Left ventricle myocardium superior (tissue), 1 donor: ENCODE results near the gene AFF4. TPM values are rescaled to one million over a fixed set of nuclear protein-coding genes. Genes with fewer than 3 reads are reported as not detected.
"Not testable (repeated sequence)": the region's sequence is repeated elsewhere in the genome, so short reads cannot be mapped to it uniquely, and the experiment has no call there.

Source experiments
- ATAC-seq: fragments of 200-7000 bp; cut with Tn5 transposase; one replicate; pipeline ENCODE4 v1.9.1; 2020; ENCODE audit warnings: mild to moderate bottlenecking, moderate library complexity
- DNase-seq: peaks from one replicate; pipeline ENCODE4 v3.0.0-alpha.2; 2020
- intact Hi-C: fragments of 100-400 bp; cut with micrococcal nuclease; formaldehyde crosslinking; loops from one replicate; pipeline ENCODE4 v1.11.0; 2022
- total RNA-seq: library from RNA; stranded (reverse); fragmentation: NEBNext Ultra II Directional; extraction: Animal tissue kit (Norgen Biotek cat#: 25700); gene quantifications from one replicate; pipeline ENCODE4 v1.2.1, GENCODE V29; 2021
- donor health status: DM: no; HTN: yes; CAD: no; lungs with severe emphysema.

The AFF4 gene
- total RNA-seq, 1 donor from 2014 or later: 33.0 TPM

DNA sequence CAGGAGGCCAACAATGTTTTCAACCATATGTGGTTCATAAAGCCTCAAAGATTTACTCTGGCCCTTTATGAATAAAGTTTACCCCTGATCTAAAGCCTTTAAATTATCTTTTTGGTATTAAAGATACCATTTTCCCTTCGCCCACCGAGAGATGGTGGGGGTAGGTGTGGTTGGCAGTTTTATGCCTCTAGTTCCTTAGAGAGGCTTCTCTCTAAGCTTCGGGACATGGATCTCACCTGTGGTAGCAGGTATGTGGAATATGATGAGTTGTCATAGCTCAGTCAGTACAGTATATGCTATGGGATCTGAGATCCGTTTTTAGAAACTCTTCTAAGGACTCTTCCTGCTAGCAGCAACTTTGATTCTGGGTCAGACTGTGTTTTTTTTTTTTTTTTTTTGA is 94.7 kb downstream of the AFF4 start:
- DNase-seq (no peak), ATAC-seq (no peak)
- intact Hi-C loops: no loop called here

DNA sequence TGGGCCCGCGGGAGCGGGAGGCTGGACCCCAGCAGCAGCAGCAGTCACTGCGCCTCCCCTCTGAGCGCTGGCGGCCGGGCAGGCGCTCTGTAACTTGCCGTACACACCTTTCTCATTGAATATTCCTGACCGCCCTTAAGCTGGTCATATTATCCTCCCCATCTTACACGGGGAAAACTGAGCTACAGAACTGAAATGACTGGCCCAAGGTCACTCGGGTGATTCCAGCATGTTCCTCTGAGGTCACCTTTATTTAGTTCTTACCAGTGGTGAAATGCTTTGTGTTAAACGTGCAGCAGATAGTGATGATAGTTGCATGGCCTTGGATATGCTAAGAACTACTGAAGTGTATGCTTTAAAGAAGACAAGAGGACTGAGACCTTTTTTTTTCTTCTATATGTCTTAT is 96.4 kb downstream of the AFF4 start:
- DNase-seq: no peak
- intact Hi-C loops: no loop called here
- no peak for ATAC-seq

DNA sequence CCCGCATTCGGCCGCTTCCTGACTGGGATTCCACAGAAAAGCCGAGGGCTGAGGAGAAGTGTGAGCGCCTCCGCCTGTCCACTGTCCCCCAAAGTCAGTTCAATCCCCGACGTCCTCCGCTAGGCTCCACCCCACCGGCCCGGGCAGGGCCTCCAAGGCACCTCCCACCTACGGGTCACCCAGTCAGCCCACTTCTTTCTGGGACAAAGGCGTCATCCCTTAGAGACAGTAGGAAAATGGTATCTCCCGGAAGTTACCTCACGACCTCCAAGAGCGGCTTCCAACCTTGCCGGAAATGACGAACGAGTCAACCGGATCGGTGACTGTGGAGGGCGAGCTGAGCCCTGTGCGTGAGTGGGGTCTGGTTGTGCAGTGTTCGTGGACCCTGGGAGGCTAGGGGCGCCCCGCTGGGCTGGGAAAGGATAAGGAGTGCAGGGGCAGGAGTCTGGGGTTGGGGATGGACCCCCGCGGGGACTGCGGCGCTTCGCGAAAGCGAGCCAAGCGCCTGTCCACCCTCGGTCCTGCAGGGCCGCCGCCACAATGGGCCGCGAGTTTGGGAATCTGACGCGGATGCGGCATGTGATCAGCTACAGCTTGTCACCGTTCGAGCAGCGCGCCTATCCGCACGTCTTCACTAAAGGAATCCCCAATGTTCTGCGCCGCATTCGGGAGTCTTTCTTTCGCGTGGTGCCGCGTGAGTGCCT is 96.9 kb downstream of the AFF4 start, which contains the start of the genes GDF9 and UQCRQ:
Gene GDF9 (minus strand): TSS at position 128 of the 704 bp plus-strand sequence. CDS start 1,936 bp downstream, outside the sequence.
Gene UQCRQ (plus strand): TSS at position 301 of the 704 bp plus-strand sequence. CDS start 240 bp downstream, at position 541.
- peak; percentile 99 for ATAC-seq
- intact Hi-C loops: no loop called here
- peak; percentile 95 for DNase-seq

DNA sequence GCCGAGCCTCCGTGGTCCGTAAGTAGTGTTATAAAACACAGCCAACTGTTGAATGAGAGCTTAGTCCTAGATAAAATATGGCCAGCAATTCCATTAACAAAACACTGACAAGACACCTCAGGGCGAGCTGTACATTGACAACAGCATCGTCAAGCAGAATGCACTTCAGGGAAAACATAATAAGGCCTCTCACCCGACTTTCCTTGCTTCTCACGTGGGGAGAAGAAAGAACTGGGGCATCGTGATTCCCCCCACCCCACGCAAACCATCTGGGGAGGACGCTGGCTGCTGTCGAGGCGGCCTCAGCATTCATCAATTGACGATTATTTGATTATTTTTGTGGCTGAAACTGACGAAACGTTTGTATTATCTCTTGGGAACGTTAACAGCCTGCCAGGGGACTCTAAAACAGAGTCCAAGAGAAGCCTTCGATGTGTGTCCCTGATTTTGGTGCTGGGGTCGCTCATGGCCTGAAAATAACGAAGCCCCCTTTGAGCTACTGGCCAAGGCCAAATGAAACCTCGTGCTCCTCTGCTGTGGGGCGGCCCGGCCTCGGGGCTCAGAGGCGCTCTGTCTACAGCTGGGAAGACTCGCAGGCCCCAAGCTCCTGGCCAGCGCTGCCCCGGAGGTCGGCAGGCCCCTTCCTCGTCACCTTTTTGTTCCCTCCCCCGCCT is 97.6 kb downstream of the AFF4 start:
- DNase-seq (no peak), ATAC-seq (peak; percentile 59)
- intact Hi-C loops: no loop called here

DNA sequence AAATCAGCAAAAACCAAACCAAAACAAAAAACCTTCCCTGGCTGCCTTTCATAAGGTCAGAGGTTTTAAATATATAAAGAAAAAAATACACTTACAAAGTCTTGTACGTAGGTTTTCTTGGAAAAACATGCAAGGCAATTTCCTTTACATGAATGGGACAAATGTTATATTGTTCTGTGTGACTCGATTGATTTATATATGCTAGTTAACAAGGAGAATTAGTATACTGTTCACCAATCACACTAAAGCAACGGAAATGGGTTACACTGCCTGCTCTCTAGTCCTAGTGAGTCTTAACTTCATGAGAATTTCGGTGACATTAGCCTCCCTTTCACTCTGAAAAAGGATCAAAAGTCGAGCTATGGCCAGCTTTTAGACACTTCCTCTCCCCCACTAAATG is 102.7 kb downstream of the AFF4 start:
- ATAC-seq: no peak
- intact Hi-C loops: no loop called here
- no peak for DNase-seq

DNA sequence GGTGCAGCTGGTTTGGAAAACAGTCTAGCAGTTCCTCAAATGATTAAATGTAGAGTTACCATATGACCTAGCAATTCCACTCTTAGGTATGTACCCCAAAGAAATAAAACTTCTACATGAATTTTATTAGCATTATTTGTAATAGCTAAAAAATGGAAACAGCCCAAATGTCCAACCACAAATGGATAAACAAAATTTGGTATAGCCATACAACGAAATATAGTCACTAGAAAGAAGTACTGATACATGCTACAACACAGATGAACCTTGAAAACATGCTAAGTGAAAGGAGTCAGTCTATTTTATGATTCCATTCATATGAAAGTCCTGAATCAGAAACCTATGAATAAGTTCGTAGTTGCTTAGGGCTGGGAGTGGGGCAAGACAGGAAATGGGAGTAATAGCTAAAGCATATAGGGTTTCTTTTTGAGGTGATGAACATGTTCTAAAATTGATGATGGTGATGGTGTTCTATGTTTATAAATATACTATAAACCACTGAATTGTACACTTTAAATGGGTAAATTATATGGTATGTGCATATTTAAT is 103.5 kb downstream of the AFF4 start:
- intact Hi-C loops: no loop called here
- ATAC-seq: no peak
- no peak for DNase-seq

GRCh38 chr5:132856011-132856410 is 107.4 kb downstream of the AFF4 start:
- DNase-seq (no peak), ATAC-seq (no peak)
- intact Hi-C loops: no loop called here

GRCh38 chr5:132854992-132855391 is 108.4 kb downstream of the AFF4 start:
- intact Hi-C loops, DNase-seq, ATAC-seq: not testable (repeated sequence)

GRCh38 chr5:132854301-132854700 is 109.1 kb downstream of the AFF4 start:
- intact Hi-C loops: no loop called here
- DNase-seq: no peak
- ATAC-seq: no peak

DNA sequence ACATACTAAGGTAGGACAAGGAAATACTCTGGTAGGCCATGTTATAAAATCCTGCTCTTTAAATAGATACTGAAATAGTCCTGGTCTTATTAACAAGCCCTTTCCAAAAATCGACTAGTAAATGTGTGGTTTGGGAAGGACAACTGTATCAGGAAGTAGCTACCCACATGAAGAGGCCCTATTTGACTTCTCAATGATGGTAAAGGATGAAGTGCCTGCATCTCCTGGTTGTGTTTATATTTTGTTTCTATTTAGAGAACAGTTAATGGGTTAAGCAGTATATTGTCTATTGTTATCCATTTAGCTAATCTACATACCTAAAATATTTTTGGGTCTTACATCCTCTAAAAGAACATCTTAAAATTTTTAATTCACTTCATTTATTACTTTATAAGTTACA is 109.6 kb downstream of the AFF4 start:
- intact Hi-C loops: no loop called here
- no peak for DNase-seq
- no peak for ATAC-seq

DNA sequence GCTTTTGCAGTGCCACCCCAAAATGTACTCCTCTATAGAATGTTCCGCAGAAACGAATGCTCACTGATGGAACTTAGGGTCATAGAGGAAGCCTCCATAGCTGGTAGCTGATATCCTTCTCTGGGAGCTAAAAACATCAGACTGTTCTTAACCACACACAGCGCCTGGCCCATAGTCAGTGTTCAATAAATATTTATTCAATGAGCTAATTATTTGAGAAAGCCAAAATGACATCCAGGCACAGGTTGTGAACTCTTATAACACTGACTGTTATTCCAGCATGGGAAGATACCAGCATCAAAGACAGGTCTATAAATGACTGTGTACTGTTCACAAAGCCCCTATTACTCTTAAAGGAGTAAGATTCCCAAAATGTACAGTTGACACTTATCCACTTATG is 110.1 kb downstream of the AFF4 start:
- DNase-seq (no peak), ATAC-seq (no peak)
- intact Hi-C loops: no loop called here

DNA sequence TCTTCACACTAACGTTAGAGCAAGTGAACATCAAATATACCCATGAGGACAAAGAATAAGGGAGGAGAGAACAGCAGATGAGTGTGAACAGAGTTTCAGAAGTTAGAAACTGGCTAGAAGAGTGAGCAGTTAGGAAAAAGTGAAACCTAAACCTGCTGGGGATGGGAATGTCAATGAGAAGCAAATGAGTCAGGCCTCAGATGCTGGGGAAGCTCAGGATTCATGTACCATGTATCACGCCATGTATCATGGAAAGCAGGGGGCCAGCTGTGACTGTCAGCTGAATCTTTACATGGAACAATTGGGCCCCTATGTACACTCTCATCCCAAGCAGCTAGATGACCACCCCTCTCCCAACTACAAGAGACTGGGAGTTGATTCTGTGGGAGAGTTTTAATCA is 113.4 kb downstream of the AFF4 start:
- ATAC-seq (no peak), DNase-seq (no peak)
- intact Hi-C loops: no loop called here

DNA sequence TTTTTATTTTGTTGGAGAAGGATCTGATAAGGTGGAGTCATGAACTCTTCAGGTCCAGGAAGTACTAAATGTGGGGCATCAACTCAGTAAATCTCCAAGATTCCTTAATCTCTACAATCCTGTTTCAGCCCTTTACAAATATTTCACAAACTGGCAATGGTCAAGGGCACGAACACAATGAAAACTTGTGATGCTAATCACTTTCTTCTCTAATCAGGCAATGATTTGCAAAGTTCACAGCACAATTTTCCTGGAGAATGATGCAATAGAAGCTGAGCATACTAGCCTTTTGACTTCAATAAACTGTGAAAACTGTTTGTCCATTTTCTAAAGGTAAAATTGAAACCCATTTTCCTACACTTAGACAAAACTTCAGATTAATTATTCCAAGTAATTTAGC is 114.1 kb downstream of the AFF4 start:
- ATAC-seq (no peak), DNase-seq (no peak)
- intact Hi-C loops: no loop called here

- no peak for DNase-seq
- intact Hi-C loops: no loop called here
Observed at GRCh38 chr5:132848270-132848669, 115.2 kb downstream of the AFF4 start.

DNA sequence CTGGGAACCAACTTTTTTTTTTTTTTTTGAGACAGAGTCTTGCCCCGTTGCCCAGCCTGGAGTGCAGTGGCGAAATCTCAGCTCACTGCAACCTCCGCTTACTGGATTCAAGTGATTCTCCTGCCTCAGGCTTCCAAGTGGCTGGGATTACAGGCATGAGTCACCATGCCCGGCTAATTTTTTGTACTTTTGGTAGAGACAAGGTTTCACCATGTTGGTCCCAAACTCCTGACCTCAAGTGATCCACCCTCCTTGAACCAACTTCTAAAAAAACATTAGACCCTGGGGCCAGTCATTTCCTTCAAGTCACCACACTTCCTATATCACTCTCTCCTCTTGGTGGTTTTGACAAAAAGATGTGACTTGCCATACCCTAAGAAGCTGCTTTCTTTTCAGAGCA is 122.1 kb downstream of the AFF4 start:
- intact Hi-C loops: no loop called here
- ATAC-seq: no peak
- DNase-seq: no peak

More at GRCh38 chr5:132848270-132848669, 115.2 kb downstream of the AFF4 start:
- no peak for ATAC-seq

DNA sequence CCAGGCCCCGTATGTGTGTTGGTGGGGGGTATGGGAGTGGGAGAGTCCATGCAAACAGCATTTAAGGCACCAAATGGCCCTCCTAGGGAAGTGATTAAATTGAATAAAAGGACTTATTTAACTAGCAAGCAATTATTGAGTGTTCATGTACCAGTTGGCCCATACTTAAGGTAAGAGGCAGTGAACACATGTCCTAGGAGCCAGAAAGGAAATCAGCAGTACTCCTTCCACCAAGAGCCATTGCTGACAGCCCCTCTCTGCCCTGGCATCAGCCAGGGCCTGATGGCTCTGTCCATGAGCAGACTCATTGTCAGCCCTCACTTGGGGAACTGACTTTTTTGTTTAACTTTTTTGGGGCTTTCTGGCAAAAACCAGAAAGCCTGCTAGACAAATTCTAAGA is 122.5 kb downstream of the AFF4 start:
- ATAC-seq: no peak
- intact Hi-C loops: no loop called here
- DNase-seq: no peak

DNA sequence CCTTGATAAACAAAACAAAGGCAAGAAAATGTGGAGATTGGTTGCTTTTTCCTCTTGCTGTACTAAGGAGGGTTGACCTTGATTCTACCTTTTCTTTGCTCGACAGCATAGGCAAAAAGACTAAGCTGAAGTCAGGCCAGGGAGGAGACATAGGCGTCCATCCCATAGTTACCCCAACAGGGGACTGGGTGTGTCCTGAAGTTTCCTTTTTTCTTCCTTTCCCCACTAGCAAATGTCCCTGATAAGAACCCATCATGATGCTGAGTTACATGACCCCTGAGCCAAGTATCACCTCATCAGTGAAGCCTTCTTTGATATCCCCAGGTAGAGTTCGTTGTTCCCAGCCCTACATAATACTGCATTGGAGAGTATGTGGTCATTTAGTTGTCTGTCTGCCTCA is 123.1 kb downstream of the AFF4 start:
- no peak for ATAC-seq
- no peak for DNase-seq
- intact Hi-C loops: no loop called here

DNA sequence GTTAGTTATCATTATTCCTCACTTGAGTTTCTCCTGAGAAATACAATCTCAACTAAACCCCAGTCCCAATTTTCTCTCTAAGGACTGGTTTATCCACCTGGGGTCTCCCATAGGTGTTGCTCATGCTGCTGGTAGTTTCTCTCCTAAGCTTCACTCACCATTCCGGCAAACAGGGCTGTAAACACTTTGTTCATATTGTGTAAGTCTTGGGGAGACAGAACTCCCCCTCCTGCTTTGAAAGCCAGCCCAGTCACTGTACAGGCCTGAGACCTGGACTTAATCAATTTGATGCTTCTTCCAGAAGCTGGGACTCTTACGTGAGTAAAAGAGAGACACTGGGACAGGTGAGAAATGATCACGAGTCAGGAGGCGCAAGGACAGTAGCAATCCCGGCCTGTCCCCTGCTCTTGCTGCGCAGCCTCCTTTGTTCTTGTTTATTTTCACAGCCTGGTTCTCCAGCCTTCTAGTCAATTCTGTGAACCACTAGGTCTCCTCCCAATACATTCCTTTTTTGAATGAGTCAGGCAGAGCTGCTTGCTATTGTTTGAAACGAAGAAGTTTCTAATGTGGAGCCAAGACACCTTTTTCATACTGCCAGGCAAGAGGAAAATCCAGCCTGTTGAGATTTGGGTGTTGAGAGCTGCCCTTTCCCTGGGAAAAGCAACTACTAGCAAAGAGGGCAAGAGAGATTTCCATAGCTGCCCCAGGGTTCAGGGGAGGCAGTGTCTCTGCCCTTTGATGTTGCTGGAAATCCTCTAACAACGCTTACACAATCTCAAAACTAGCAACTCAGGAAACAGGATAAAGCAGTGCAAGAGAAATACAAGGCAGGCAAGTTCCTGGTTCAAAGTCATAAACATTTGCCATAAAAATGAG is 123.8 kb downstream of the AFF4 start:
- DNase-seq (no peak), ATAC-seq (no peak)
- intact Hi-C loops: no loop called here

GRCh38 chr5:132838516-132839282 is 124.7 kb downstream of the AFF4 start:
- ATAC-seq (no peak), DNase-seq (no peak)
- intact Hi-C loops: no loop called here
